K562 (cell line): ENCODE data around the gene PRKAR1B. TPM values are rescaled to one million over a fixed set of nuclear protein-coding genes. Genes with fewer than 3 reads are reported as not detected.

Experiments
- ATAC-seq: fragments of 200-7000 bp; cut with Tn5 transposase; 3 replicates; pipeline ENCODE4 v1.9.1; 2020; ENCODE audit warnings: moderate library complexity
- BruUV-seq: library from RNA; stranded (reverse); fragments of 400-500 nt; replicated peaks from 2 replicates; lab custom pipeline; 2021; lab: Mats Ljungman, UMichigan
- CTCF ChIA-PET: fragments of 300-600 bp; formaldehyde crosslinking; extraction: SDS; loops from one replicate; lab custom pipeline; 2021; ENCODE audit warnings: low intra/inter-chr PET ratio; lab: Yijun Ruan, JAX
- POLR2A ChIA-PET: fragments of 300-600, 350-650 bp; sonication (Branson Sonifier 250); formaldehyde crosslinking; extraction: SDS; loops from one replicate; lab custom pipeline; 2021; ENCODE audit warnings: antibody characterized with exemption, inconsistent platforms; lab: Yijun Ruan, JAX
- DNase-seq, 4 experiments: peaks; one replicate each; pipeline versions ENCODE4 v3.0.0 to v3.0.0-alpha.2; 2011 to 2018; ENCODE audit warnings: low spot score in 3 of 4, mixed read lengths in 3 of 4; ENCODE audit errors: extremely low read depth in 1 of 4
- FAIRE-seq: peaks from 2 replicates; lab custom pipeline; 2011; peaks lifted over from hg19 to GRCh38; lab: Jason Lieb, UNC
- H2AFZ ChIP-seq: 2 replicates; pipeline ENCODE4 v1.6.0; 2011; ENCODE audit warnings: low read depth, low read length, control low read depth, inconsistent platforms
- H3K27ac ChIP-seq: fragments of 200-600 bp; 3 replicates; pipeline ENCODE4 v1.8.0; 2011; ENCODE audit warnings: low read depth, mild to moderate bottlenecking, control low read depth, inconsistent platforms, low read length, moderate library complexity, mixed read lengths; ENCODE audit errors: extremely low read depth
- H3K27me3 ChIP-seq, 2 experiments: fragments of 300-600 bp in 1 of 2; 2 replicates in 1 of 2; 3 replicates in 1 of 2; pipeline versions ENCODE4 v1.6.0 to v1.8.0; 2011; ENCODE audit warnings: inconsistent platforms in 2 of 2, low read length in 2 of 2, mild to moderate bottlenecking in 1 of 2, mixed read lengths in 1 of 2, moderate library complexity in 1 of 2; ENCODE audit not compliant: control insufficient read depth in 2 of 2, insufficient read depth in 2 of 2
- H3K36me3 ChIP-seq: fragments of 300-600 bp; 3 replicates; pipeline ENCODE4 v1.8.0; 2011; ENCODE audit warnings: mild to moderate bottlenecking, low read length, inconsistent platforms; ENCODE audit not compliant: control insufficient read depth, insufficient read depth
- H3K4me1 ChIP-seq, 2 experiments: fragments of 200-600 bp in 1 of 2; replicated peaks in 1 of 2; 2 replicates in 1 of 2; 3 replicates in 1 of 2; pipeline versions ENCODE4 v1.5.1 to v1.8.0; 2011; ENCODE audit warnings: inconsistent platforms in 2 of 2, low read length in 2 of 2, mild to moderate bottlenecking in 1 of 2, mixed read lengths in 1 of 2, moderate library complexity in 1 of 2; ENCODE audit not compliant: control insufficient read depth in 2 of 2, insufficient read depth in 2 of 2
- H3K4me2 ChIP-seq: 2 replicates; pipeline ENCODE4 v1.6.1; 2011; ENCODE audit warnings: low read length, control low read depth, inconsistent platforms, mixed read lengths; ENCODE audit not compliant: insufficient read depth
- H3K4me3 ChIP-seq: fragments of 200-600 bp; sonication (generic), shearing (Covaris generic); 2 replicates; pipeline ENCODE4 v1.5.1; 2016; ENCODE audit warnings: control low read depth, inconsistent platforms
- H3K79me2 ChIP-seq: fragments of 200-600 bp; 3 replicates; pipeline ENCODE4 v1.8.0; 2011; ENCODE audit warnings: low read length, inconsistent platforms; ENCODE audit not compliant: control insufficient read depth, insufficient read depth
- H3K9ac ChIP-seq, 2 experiments: 2 replicates each; pipeline versions ENCODE4 v1.6.0 to v1.6.1; 2011; ENCODE audit warnings: low read depth in 2 of 2, low read length in 2 of 2, control low read depth in 1 of 2, inconsistent platforms in 1 of 2, mild to moderate bottlenecking in 1 of 2, mixed read lengths in 1 of 2; ENCODE audit not compliant: insufficient read depth in 1 of 2
- H3K9me1 ChIP-seq: one replicate; pipeline ENCODE4 v1.6.0; 2011; ENCODE audit warnings: inconsistent platforms, mild to moderate bottlenecking, low read length, moderate library complexity; ENCODE audit not compliant: control insufficient read depth, insufficient read depth
- H3K9me3 ChIP-seq: replicated peaks from 2 replicates; pipeline ENCODE4 v1.5.1; 2011; ENCODE audit warnings: low read depth, low read length, inconsistent platforms; ENCODE audit not compliant: control insufficient read depth, insufficient read depth
- H4K20me1 ChIP-seq: replicated peaks from 2 replicates; pipeline ENCODE4 v1.6.1; 2011; ENCODE audit warnings: low read length, inconsistent platforms, mixed read lengths; ENCODE audit not compliant: control insufficient read depth, insufficient read depth
- CBX1 ChIP-seq: sonication (generic); IDR thresholded peaks from 2 replicates; pipeline ENCODE4 v1.6.1; 2016; ENCODE audit warnings: antibody characterized with exemption, low read depth, mild to moderate bottlenecking
- HDAC8 ChIP-seq: fragments of 450-650 bp; IDR thresholded peaks from 2 replicates; pipeline ENCODE4 v1.6.1; 2016; ENCODE audit warnings: mild to moderate bottlenecking, missing genetic modification characterization, moderate library complexity, missing compliant biosample characterization
- MEF2D ChIP-seq: conservative IDR thresholded peaks from 2 replicates; pipeline ENCODE4 v1.6.1; 2016; ENCODE audit warnings: low read depth, missing genetic modification characterization, missing compliant biosample characterization
- PCBP1 ChIP-seq: fragments of 200-400 bp; formaldehyde crosslinking; IDR thresholded peaks from 2 replicates; pipeline ENCODE4 v1.6.1; 2018; ENCODE audit warnings: mild to moderate bottlenecking, low read depth, low read length; ENCODE audit not compliant: poor library complexity, severe bottlenecking
- SRSF7 ChIP-seq: fragments of 200-400 bp; formaldehyde crosslinking; optimal IDR thresholded peaks from 2 replicates; pipeline ENCODE3; 2017; ENCODE audit warnings: mild to moderate bottlenecking, low read depth, low read length
- TCFL5 ChIP-seq: fragments of 250-450 bp; sonication (Bioruptor Pico); conservative IDR thresholded peaks from 2 replicates; pipeline ENCODE4 v1.6.1; 2021; ENCODE audit warnings: mild to moderate bottlenecking, moderate library complexity, matching md5 sums
- U2AF2 ChIP-seq: fragments of 200-400 bp; formaldehyde crosslinking; optimal IDR thresholded peaks from 2 replicates; pipeline ENCODE3; 2017; ENCODE audit warnings: low read depth, mild to moderate bottlenecking, low read length
- WGBS: fragments of 100-300 bp; shearing (Covaris generic); methylation state at CpG from one replicate; pipeline ENCODE4 v1.1.6; 2016; ENCODE audit warnings: low coverage, mixed read lengths; ENCODE audit not compliant: insufficient coverage; ENCODE audit errors: missing lambda C conversion rate; 5-methylcytosine and 5-hydroxymethylcytosine counted together
- in situ Hi-C: fragments of 300-500 bp; cut with MboI; formaldehyde crosslinking; loops from 4 replicates; pipeline ENCODE4 v1.15.0; 2018; ENCODE audit warnings: inconsistent platforms, mixed read lengths
- intact Hi-C: fragments of 100-400 bp; cut with micrococcal nuclease; formaldehyde crosslinking; loops from 2 replicates; pipeline ENCODE4 v1.14.2; 2022
- polyA plus RNA-seq, 8 experiments: library from polyadenylated mRNA; depleted of rRNA in 4 of 8; stranded (reverse) in 5 of 8; unstranded in 3 of 8; fragments of >200 nt; fragmentation: Nextera tagmentation in 2 of 8; fragmentation: Illumina TruSeq in 1 of 8; extraction: Ambion mirVana in 2 of 8; extraction: Trizol in 1 of 8; gene quantifications; 2 replicates each; pipeline versions ENCODE4 v1.2.1 to v1.2.3, GENCODE V29; 2011 to 2014; ENCODE audit warnings: inconsistent platforms in 1 of 8, missing spikeins in 1 of 8
- total RNA-seq, 7 experiments: library from RNA; depleted of rRNA in 6 of 7; stranded (reverse); fragments of >200 nt in 6 of 7; fragmentation: Illumina TruSeq in 2 of 7; extraction: Trizol in 2 of 7; gene quantifications; 2 replicates each; pipeline versions ENCODE4 v1.2.1 to v1.2.3, GENCODE V29; 2011 to 2021; ENCODE audit warnings: low replicate concordance in 1 of 7

The PRKAR1B gene
- total and polyA plus RNA-seq, 9 of the 15 experiments (the other 6 are each of a cell fraction or from before 2014, with no cell fraction given), result 0.99 to 30.5 (median 12.7) TPM

GRCh38 chr7:510782-511281 is 216.2 kb downstream of the PRKAR1B start:
- intact Hi-C loops (no loop called here), in situ Hi-C loops (no loop called here)
- 88% methylated on average over 12 of the region's 25 CpGs for WGBS
- no TSS peak for BruUV-seq
- no peaks in the 10 kb centered on the region for H3K36me3 ChIP-seq
- ATAC-seq (no peak), FAIRE-seq (no peak), DNase-seq (no peak)
- peaks cover 0 to 21% of the 10 kb centered on the region in 2 experiments; a peak in 2 of 5 replicates for H3K4me1 ChIP-seq
- H3K9me1 ChIP-seq, result peaks cover 2% of the 10 kb centered on the region
- ChIA-PET CTCF (no interaction called here), POLR2A (no interaction called here)
- peaks cover 13% of the 10 kb centered on the region; the same call in 1 of the 2 replicates for H4K20me1 ChIP-seq
- H3K79me2 ChIP-seq, result no peaks in the 10 kb centered on the region
- no peak overlapping the region; a peak in 1 of 4 replicates for H3K9ac ChIP-seq
- no peak overlapping the region for H3K4me2 ChIP-seq
- no peak for TF ChIP-seq HDAC8 (tag)
- TF ChIP-seq PCBP1, result peak; percentile 95
- no peak for TF ChIP-seq SRSF7
- TF ChIP-seq U2AF2, result no peak
- no peak for TF ChIP-seq TCFL5 (CRISPR knock-in tag)
- no peak overlapping the region for H2AFZ ChIP-seq
- no peaks in the 10 kb centered on the region for H3K9me3 ChIP-seq
- H3K4me3 ChIP-seq, result no peak overlapping the region
- H3K27ac ChIP-seq, result no peak overlapping the region
- H3K27me3 ChIP-seq, result no peaks in the 10 kb centered on the region

DNA sequence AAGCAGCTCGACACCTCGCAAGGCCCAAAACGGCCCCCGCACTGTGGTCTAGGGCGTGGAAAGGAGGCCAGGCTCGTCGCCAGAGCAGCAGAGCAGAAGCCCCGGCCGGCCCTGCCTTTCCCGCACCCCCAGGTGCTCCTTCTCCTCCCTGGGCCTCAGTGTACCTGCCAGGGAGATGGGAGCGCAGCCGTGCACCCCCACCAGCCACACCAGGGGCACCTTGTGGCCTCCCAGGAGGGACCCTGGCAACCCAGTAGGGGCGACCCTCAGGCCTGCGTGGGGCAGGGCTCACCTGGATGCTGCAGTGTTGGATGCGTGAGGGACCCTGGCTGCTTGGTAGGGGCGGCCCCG is 217.0 kb downstream of the PRKAR1B start:
- FAIRE-seq (no peak), ATAC-seq (no peak), DNase-seq (no peak)
- H3K9me3 ChIP-seq, result no peaks in the 10 kb centered on the region
- H3K27me3 ChIP-seq, result no peaks in the 10 kb centered on the region
- in situ Hi-C loops (no loop called here), intact Hi-C loops (no loop called here)
- no peak overlapping the region for H3K27ac ChIP-seq
- H3K4me2 ChIP-seq, result no peak overlapping the region
- no peak overlapping the region for H2AFZ ChIP-seq
- H3K36me3 ChIP-seq, result no peaks in the 10 kb centered on the region
- WGBS, result 56% methylated on average over 7 of the region's 17 CpGs
- peaks cover 2% of the 10 kb centered on the region for H3K9me1 ChIP-seq
- H3K4me3 ChIP-seq, result no peak overlapping the region
- H3K9ac ChIP-seq, result no peak overlapping the region
- ChIA-PET POLR2A (no interaction called here), CTCF (no interaction called here)
- H3K4me1 ChIP-seq, result peaks cover 0 to 21% of the 10 kb centered on the region in 2 experiments; a peak in 2 of 5 replicates
- peaks cover 9% of the 10 kb centered on the region; the same call in 1 of the 2 replicates for H4K20me1 ChIP-seq
- BruUV-seq, result no TSS peak
- no peaks in the 10 kb centered on the region for H3K79me2 ChIP-seq
- TF ChIP-seq MEF2D (tag) (no peak), CBX1 (0 out of 2 replicates have a peak, but pooled peaks have one; percentile 27)
